Fibroblast of mammary gland (primary cell): ENCODE measurements around the gene GIMAP5.

Source experiments
- DNase-seq: peaks from one replicate; pipeline ENCODE4 v3.0.0-alpha.2; 2010; ENCODE audit warnings: low read depth
- H3K4me3 ChIP-seq: 2 replicates; pipeline ENCODE4 v1.5.1; 2011; ENCODE audit warnings: low read depth, mild to moderate bottlenecking, low read length, moderate library complexity; ENCODE audit not compliant: control insufficient read depth
- TF ChIP-seq, protein P1 (sequence below): conservative IDR thresholded peaks from 2 replicates; pipeline ENCODE4 v1.5.1; 2011; ENCODE audit warnings: low read depth, low read length, inconsistent platforms; ENCODE audit not compliant: control insufficient read depth, insufficient read depth

Gene GIMAP5

DNA sequence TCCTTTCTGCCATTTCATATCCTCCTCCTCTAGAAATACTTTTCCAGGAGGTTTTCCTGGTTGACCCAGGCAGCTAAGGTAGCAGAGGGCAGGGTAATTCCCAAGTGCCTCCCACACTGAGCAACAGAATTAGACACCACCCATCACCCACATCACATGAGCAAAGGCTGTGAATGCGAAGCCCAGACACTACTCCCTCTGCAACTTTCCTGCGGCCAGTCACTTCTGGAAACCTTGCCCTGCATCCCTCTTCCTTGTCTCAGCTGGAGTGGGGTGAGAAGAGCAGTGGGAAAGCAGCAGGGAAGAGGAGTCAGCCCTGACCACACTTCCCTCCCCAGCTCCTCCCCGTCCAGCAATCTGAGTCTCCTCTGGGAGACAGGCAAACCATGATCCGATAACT is 47.7 kb downstream of the GIMAP5 start:
- peak; percentile 84 for DNase-seq
- no peak overlapping the region for H3K4me3 ChIP-seq
- TF ChIP-seq, protein P1, sequence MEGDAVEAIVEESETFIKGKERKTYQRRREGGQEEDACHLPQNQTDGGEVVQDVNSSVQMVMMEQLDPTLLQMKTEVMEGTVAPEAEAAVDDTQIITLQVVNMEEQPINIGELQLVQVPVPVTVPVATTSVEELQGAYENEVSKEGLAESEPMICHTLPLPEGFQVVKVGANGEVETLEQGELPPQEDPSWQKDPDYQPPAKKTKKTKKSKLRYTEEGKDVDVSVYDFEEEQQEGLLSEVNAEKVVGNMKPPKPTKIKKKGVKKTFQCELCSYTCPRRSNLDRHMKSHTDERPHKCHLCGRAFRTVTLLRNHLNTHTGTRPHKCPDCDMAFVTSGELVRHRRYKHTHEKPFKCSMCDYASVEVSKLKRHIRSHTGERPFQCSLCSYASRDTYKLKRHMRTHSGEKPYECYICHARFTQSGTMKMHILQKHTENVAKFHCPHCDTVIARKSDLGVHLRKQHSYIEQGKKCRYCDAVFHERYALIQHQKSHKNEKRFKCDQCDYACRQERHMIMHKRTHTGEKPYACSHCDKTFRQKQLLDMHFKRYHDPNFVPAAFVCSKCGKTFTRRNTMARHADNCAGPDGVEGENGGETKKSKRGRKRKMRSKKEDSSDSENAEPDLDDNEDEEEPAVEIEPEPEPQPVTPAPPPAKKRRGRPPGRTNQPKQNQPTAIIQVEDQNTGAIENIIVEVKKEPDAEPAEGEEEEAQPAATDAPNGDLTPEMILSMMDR: no peak

DNA sequence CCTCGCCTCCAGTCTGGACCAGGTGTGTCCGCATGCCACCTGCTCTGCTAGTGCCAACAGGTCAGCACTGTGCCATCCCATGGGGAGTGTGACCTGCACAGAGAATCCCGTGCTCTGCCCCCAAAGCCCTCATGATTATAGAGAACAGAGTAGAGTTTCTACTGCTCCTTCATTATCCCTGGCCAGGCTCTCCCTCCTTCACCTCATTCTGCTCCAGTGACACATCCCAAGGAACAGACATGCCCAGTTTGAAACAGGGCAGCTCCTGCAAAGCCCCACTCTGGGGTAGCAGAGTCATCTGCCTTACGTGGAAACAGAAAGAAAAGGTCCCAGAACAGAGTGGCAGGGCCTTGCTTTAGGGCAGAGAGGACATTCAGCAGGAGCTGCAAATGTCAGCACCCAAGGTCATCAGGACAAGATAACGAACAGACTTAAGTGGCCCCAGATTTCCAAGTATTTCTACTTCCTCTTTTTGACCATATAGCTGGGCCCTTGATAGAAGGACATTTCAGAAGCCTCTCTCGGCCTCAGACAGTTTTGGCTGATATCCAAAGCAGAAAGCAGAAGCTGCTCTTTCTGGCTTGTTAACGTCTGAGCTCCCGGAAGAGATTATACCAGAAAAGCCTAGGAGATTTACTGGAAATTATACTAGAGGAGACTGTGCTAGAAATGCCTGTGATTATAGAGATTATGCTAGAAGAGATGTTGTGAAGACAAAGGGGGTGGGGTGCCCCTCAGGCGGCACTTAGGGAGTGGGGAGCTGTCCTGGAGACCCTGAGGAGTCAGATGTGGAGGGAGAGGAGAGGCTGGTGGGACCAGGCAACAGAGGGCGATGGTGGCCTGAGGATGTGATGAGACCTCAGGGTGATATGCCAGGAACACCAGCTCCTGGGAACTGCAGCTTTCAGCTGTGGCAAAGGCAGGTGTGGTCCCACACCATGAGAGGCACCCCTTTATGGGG is 50.4 kb downstream of the GIMAP5 start:
- DNase-seq: peak; percentile 44
- TF ChIP-seq, protein P1: no peak
- H3K4me3 ChIP-seq: no peak overlapping the region

DNA sequence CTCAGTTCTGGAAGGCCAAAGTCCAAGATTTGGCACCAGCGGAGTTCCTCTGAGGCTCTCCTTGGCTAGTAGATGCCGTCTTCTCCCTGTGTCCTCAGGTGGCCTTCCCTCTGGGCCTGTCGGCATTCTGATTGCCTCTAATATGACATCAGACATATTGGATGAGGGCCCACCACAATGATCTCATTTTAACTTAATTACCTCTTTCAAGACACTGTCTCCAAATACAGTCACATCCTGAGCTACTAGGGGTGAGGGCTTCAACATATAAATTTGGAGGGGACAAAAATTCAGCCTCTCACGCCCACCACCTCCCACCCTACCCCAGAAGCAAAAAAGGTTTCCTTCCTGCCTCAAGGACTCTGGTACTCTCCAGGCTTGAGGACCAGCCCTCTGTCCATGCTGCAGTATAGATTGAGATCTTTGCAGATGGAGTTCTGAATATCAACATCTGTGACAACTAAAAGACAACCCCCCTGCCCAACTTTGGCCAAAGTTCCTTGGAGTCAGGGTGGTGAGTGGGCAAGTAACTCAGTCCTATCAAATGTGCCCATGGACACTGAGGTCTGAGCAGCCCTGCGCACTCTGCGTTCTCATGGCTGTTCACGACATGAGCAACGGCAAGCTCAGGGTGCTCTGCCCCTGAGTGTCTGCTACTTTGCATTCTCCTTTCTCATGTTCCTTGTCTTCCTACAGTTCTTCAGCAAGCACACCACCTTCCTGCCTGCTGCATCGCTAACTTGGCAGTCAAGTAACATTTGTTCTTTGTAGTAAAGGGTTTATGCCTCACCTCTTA is 51.5 kb downstream of the GIMAP5 start:
- DNase-seq: peak; percentile 95

DNA sequence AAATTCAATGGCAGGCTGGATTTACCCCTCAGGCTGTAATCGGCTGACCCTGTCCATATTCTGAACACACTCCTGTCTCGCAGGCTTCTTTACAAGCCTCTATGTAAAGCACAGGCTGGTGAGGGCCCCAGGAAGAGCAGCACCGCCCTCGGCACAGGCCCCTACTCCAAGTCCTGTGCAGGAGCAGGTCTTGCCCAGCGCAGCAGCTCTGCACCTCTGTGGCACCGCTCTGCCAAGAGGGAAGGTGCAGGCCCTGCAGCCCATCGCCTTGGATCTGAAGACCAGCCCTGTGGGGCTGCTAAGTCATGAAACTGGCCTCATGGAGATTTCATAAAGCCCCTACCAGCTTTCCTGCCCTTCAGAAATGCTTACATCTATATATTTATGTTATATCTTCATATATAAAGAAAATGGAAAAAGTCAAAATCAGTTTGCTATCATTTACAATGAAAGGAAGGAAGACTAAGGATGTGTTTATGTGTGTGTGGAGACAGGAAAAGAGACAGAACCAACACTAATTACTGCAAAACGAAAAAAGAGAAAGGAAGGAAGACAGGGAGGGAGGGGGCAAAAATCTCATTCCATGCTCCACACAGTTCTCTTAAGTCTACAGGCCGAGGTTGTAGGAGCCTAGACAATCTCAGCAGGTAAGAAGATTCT is 53.3 kb downstream of the GIMAP5 start:
- TF ChIP-seq, protein P1: no peak
- no peak overlapping the region for H3K4me3 ChIP-seq
- no peak for DNase-seq

More for the DNA sequence above, 51.5 kb downstream of the GIMAP5 start:
- TF ChIP-seq, protein P1: no peak
- no peak overlapping the region for H3K4me3 ChIP-seq

DNA sequence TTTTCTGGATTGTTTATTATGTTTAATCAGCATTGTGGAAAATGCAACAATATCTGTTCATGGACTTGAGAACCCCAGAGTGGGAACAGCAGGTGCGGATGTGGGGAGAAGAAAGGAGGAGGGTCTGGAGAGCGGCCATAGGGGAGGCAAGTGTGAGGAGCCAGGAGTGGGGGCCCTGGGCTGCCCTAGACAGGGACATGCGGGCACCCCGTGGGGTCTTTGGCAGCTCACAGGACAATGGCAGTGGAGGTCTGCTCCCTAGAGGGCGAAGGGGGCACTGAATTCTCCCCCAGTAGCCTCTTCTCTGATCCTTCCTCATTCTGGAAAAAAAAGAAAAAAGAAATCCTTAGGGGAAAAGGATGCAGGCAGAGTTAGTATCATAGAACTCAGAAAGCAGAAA is 54.1 kb downstream of the GIMAP5 start:
- TF ChIP-seq, protein P1: no peak
- no peak for DNase-seq
- H3K4me3 ChIP-seq: no peak overlapping the region

DNA sequence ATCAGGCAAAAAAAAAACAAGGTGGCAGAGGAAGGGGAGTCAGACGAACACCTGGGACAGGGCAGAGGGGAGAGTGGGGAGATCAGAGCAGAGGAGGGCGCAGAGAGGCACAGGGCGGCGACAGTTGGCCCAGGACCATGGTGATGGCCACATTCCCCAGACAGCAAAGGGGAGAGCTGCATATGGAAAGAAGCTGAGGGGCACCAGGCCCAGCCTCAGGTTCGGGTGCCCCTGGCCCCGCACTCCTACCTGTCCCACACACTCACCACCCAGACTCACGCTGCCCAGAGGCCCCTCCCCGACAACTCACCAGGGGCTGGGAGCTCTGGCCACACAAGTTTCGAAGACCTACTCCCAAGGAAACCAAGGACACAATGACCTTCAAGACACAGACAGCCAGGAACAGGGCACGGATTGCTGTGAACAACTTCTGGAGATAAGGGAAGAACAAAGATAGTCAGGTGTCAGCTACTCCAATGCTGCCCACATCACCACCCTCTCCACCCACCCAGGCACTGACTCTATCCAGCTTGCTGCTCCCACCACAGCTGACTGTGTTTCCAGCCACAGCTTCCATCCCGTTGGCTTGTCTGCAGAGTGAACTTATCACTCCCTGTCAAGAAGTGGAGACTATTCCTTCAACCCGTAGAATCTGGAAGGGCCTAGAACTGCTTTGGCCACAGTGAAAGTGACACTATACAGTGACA is 54.7 kb downstream of the GIMAP5 start:
- TF ChIP-seq, protein P1: no peak
- H3K4me3 ChIP-seq: no peak overlapping the region
- no peak for DNase-seq
